Measurements from ENCODE around the gene ANKRD60.

The ANKRD60 gene

GRCh38 chr20:58184063-58184462, 44.4 kb downstream of the ANKRD60 start:
- in situ Hi-C loops (cut with MboI; ENCODE audit: low pct_unique_long_range_greater_than_20kb, low sequenced_read_pairs, unreplicated experiment) = no loop called here
- no peak for DNase-seq (ENCODE audit: low spot score)
- TF ChIP-seq CTCF (IDR thresholded peaks at IDR 0.05; ENCODE audit: extremely low read depth, insufficient read depth, missing control alignments) = no peak

- in situ Hi-C loops (cut with MboI; ENCODE audit: low pct_unique_long_range_greater_than_20kb, low sequenced_read_pairs, unreplicated experiment) = no loop called here
- TF ChIP-seq CTCF (IDR thresholded peaks at IDR 0.05; ENCODE audit: extremely low read depth, insufficient read depth, missing control alignments) = no peak
- DNase-seq (ENCODE audit: low spot score) = no peak
Observed at GRCh38 chr20:58182521-58183140, 45.8 kb downstream of the ANKRD60 start.

GRCh38 chr20:58179432-58180099, 48.9 kb downstream of the ANKRD60 start:
- peak; percentile 95 for TF ChIP-seq CTCF (IDR thresholded peaks at IDR 0.05; ENCODE audit: extremely low read depth, insufficient read depth, missing control alignments)
- in situ Hi-C loops (cut with MboI; ENCODE audit: low pct_unique_long_range_greater_than_20kb, low sequenced_read_pairs, unreplicated experiment) = no loop called here
- peak; percentile 85 for DNase-seq (ENCODE audit: low spot score)

GRCh38 chr20:58179083-58179431, 49.4 kb downstream of the ANKRD60 start:
- no peak for DNase-seq (ENCODE audit: low spot score)
- in situ Hi-C loops (cut with MboI; ENCODE audit: low pct_unique_long_range_greater_than_20kb, low sequenced_read_pairs, unreplicated experiment) = no loop called here

GRCh38 chr20:58177799-58178198, 50.7 kb downstream of the ANKRD60 start:
- in situ Hi-C loops (cut with MboI; ENCODE audit: low pct_unique_long_range_greater_than_20kb, low sequenced_read_pairs, unreplicated experiment) = no loop called here
- no peak for DNase-seq (ENCODE audit: low spot score)
- no peak for TF ChIP-seq CTCF (IDR thresholded peaks at IDR 0.05; ENCODE audit: extremely low read depth, insufficient read depth, missing control alignments)

More at GRCh38 chr20:58179083-58179431, 49.4 kb downstream of the ANKRD60 start:
- TF ChIP-seq CTCF (IDR thresholded peaks at IDR 0.05; ENCODE audit: extremely low read depth, insufficient read depth, missing control alignments) = no peak

- TF ChIP-seq CTCF (IDR thresholded peaks at IDR 0.05; ENCODE audit: extremely low read depth, insufficient read depth, missing control alignments) = no peak
- DNase-seq (ENCODE audit: low spot score) = no peak
- in situ Hi-C loops (cut with MboI; ENCODE audit: low pct_unique_long_range_greater_than_20kb, low sequenced_read_pairs, unreplicated experiment) = no loop called here
Observed at GRCh38 chr20:58175836-58176235, 52.6 kb downstream of the ANKRD60 start.
